OCI-LY3 (cell line): Measurements from ENCODE around the gene ING4.

Experiments
- H2AFZ ChIP-seq: fragments of 200-600, 300-600 bp; shearing (Covaris generic); 2 replicates; pipeline ENCODE4 v1.6.0; 2014; ENCODE audit warnings: antibody characterized with exemption, low read depth, low read length
- H3K27ac ChIP-seq: fragments of 200-600, 300-600 bp; sonication (generic); 2 replicates; pipeline ENCODE4 v1.5.1; 2014; ENCODE audit warnings: mild to moderate bottlenecking, low read length, moderate library complexity, mixed read lengths
- H3K27me3 ChIP-seq: fragments of 200-600, 300-600 bp; sonication (generic); 2 replicates; pipeline ENCODE4 v1.6.1; 2014; ENCODE audit warnings: low read depth, low read length, mixed read lengths
- H3K36me3 ChIP-seq: fragments of 200-600, 300-600 bp; sonication (generic); replicated peaks from 2 replicates; pipeline ENCODE3; 2014; ENCODE audit warnings: low read depth, low read length, mixed read lengths
- H3K4me1 ChIP-seq: fragments of 300-600, 200-600 bp; sonication (generic); 2 replicates; pipeline ENCODE4 v1.6.1; 2014; ENCODE audit warnings: low read length, mixed read lengths
- H3K4me2 ChIP-seq: fragments of 200-600, 300-600 bp; sonication (generic); 2 replicates; pipeline ENCODE4 v1.6.1; 2014; ENCODE audit warnings: low read length, mixed read lengths
- H3K4me3 ChIP-seq: fragments of 300-600, 200-600 bp; sonication (generic); 2 replicates; pipeline ENCODE4 v1.5.1; 2014; ENCODE audit warnings: antibody characterized with exemption, mild to moderate bottlenecking, low read length, moderate library complexity
- H3K79me2 ChIP-seq: fragments of 300-600, 200-600 bp; shearing (Covaris generic); 2 replicates; pipeline ENCODE4 v1.6.1; 2014; ENCODE audit warnings: mild to moderate bottlenecking, low read length, mixed read lengths
- H3K9ac ChIP-seq: fragments of 300-600, 200-600 bp; shearing (Covaris generic); 2 replicates; pipeline ENCODE4 v1.6.0; 2014; ENCODE audit warnings: mild to moderate bottlenecking, low read length, moderate library complexity
- H3K9me3 ChIP-seq: fragments of 200-600, 300-600 bp; shearing (Covaris generic); 2 replicates; pipeline ENCODE4 v1.6.1; 2014; ENCODE audit warnings: low read length, mixed read lengths; ENCODE audit not compliant: insufficient read depth
- H4K20me1 ChIP-seq: fragments of 200-600, 300-600 bp; sonication (generic); 2 replicates; pipeline ENCODE4 v1.6.1; 2016; ENCODE audit warnings: low read length, mixed read lengths; ENCODE audit not compliant: insufficient read depth
- CTCF ChIP-seq: fragments of 200-600, 300-600 bp; sonication (generic); IDR thresholded peaks from 2 replicates; pipeline ENCODE4 v1.5.1; 2014; ENCODE audit warnings: antibody characterized with exemption, low read length, low read depth
- EZH2phosphoT487 ChIP-seq: fragments of 200-600 bp; shearing (Covaris generic); IDR thresholded peaks from 2 replicates; pipeline ENCODE4 v1.6.1; 2018; ENCODE audit warnings: antibody characterized with exemption, mixed run types, low read depth

ING4 gene

GRCh38 chr12:6684609-6685008 lies 21.7 kb upstream of the ING4 start:
- H3K4me3 ChIP-seq = no peak overlapping the region
- no peaks in the 10 kb centered on the region for H3K27me3 ChIP-seq
- TF ChIP-seq CTCF = peak; percentile 75
- TF ChIP-seq EZH2phosphoT487 = no peak
- peaks cover 20% of the 10 kb centered on the region; the same call in 1 of the 2 replicates for H4K20me1 ChIP-seq
- H2AFZ ChIP-seq = no peak overlapping the region
- no peaks in the 10 kb centered on the region for H3K9me3 ChIP-seq
- peaks cover 25% of the 10 kb centered on the region for H3K36me3 ChIP-seq
- peaks cover 17% of the 10 kb centered on the region for H3K4me1 ChIP-seq
- H3K79me2 ChIP-seq = peaks cover 95% of the 10 kb centered on the region
- no peak overlapping the region for H3K27ac ChIP-seq
- H3K9ac ChIP-seq = no peak overlapping the region
- no peak overlapping the region for H3K4me2 ChIP-seq

GRCh38 chr12:6676962-6677361 lies 14.0 kb upstream of the ING4 start:
- H3K27ac ChIP-seq = no peak overlapping the region
- no peak for TF ChIP-seq CTCF
- TF ChIP-seq EZH2phosphoT487 = no peak
- H4K20me1 ChIP-seq = 0 out of 2 replicates have a peak, but pooled peaks cover 4% of the 10 kb centered on the region
- H3K27me3 ChIP-seq = no peaks in the 10 kb centered on the region
- H3K4me3 ChIP-seq = no peak overlapping the region
- H3K9ac ChIP-seq = no peak overlapping the region
- H3K36me3 ChIP-seq = peaks cover 84% of the 10 kb centered on the region
- H2AFZ ChIP-seq = no peak overlapping the region
- peaks cover 6% of the 10 kb centered on the region; the same call in 1 of the 2 replicates for H3K4me1 ChIP-seq
- H3K79me2 ChIP-seq = peaks cover 35% of the 10 kb centered on the region
- H3K4me2 ChIP-seq = no peak overlapping the region
- H3K9me3 ChIP-seq = no peaks in the 10 kb centered on the region

GRCh38 chr12:6672143-6672542 lies 9.2 kb upstream of the ING4 start:
- no peaks in the 10 kb centered on the region for H3K27me3 ChIP-seq
- H3K4me3 ChIP-seq = no peak overlapping the region
- no peaks in the 10 kb centered on the region for H3K4me1 ChIP-seq
- H3K4me2 ChIP-seq = no peak overlapping the region
- no peak overlapping the region for H3K27ac ChIP-seq
- H3K9ac ChIP-seq = no peak overlapping the region
- peaks cover 83% of the 10 kb centered on the region for H3K36me3 ChIP-seq
- H3K9me3 ChIP-seq = no peaks in the 10 kb centered on the region
- H4K20me1 ChIP-seq = no peaks in the 10 kb centered on the region
- no peak for TF ChIP-seq CTCF
- no peak for TF ChIP-seq EZH2phosphoT487
- peaks cover 4% of the 10 kb centered on the region; the same call in 1 of the 2 replicates for H3K79me2 ChIP-seq
- no peak overlapping the region for H2AFZ ChIP-seq

GRCh38 chr12:6667559-6668210 lies 4.8 kb upstream of the ING4 start:
- Histone ChIP-seq H3K4me1 (peaks cover 6% of the 10 kb centered on the region), H3K9me3 (no peaks in the 10 kb centered on the region), H3K4me3 (no peak overlapping the region), H2AFZ (no peak overlapping the region), H3K36me3 (peaks cover 51% of the 10 kb centered on the region), H3K79me2 (peaks cover under 1% of the 10 kb centered on the region; the same call in 1 of the 2 replicates), H3K4me2 (no peak overlapping the region), H3K27ac (no peak overlapping the region), H3K9ac (no peak overlapping the region), H4K20me1 (no peaks in the 10 kb centered on the region), H3K27me3 (no peaks in the 10 kb centered on the region)
- TF ChIP-seq EZH2phosphoT487 (no peak), CTCF (peak; percentile 47)
